GM12878 (cell line): ENCODE data around the gene TESPA1. TPM values are rescaled to one million over a fixed set of nuclear protein-coding genes. Genes with fewer than 3 reads are reported as not detected.

ENCODE experiments used
- BACH1 ChIP-seq: fragments of 450-650 bp; IDR thresholded peaks from 2 replicates; pipeline ENCODE4 v1.6.1; 2017; ENCODE audit warnings: mild to moderate bottlenecking, borderline replicate concordance
- BCL11A ChIP-seq: IDR thresholded peaks from 2 replicates; pipeline ENCODE4 v1.6.1; 2011; ENCODE audit warnings: low read depth, low read length
- EGR1 ChIP-seq, 2 experiments: IDR thresholded peaks; 1 replicate in 1 of 2; 2 replicates in 1 of 2; pipeline ENCODE4 v1.6.1; 2011 to 2012; ENCODE audit warnings: low read depth in 2 of 2, low read length in 2 of 2, borderline replicate concordance in 1 of 2, mild to moderate bottlenecking in 1 of 2, moderate library complexity in 1 of 2
- JUND ChIP-seq: IDR thresholded peaks from 2 replicates; pipeline ENCODE4 v1.6.1; 2012; ENCODE audit warnings: low read depth, mild to moderate bottlenecking, low read length, improper control_type of control experiment, moderate library complexity
- KLF5 ChIP-seq: fragments of 450-650 bp; IDR thresholded peaks from 2 replicates; pipeline ENCODE4 v1.6.1; 2014; ENCODE audit warnings: mild to moderate bottlenecking; ENCODE audit not compliant: partially characterized antibody
- NFXL1 ChIP-seq: fragments of 450-650 bp; IDR thresholded peaks from 2 replicates; pipeline ENCODE4 v1.6.1; 2017; ENCODE audit warnings: antibody characterized with exemption, mild to moderate bottlenecking, borderline replicate concordance
- NFYB ChIP-seq: IDR thresholded peaks from 2 replicates; pipeline ENCODE4 v1.6.1; 2011; ENCODE audit warnings: low read depth, mild to moderate bottlenecking, low read length, improper control_type of control experiment, moderate library complexity; ENCODE audit not compliant: insufficient read depth
- NR2C2 ChIP-seq: IDR thresholded peaks from 2 replicates; pipeline ENCODE4 v1.6.1; 2011; ENCODE audit warnings: borderline replicate concordance, low read depth; ENCODE audit not compliant: control insufficient read depth, insufficient read length
- PAX8 ChIP-seq: fragments of 450-650 bp; IDR thresholded peaks from 2 replicates; pipeline ENCODE4 v1.6.1; 2017; ENCODE audit warnings: mild to moderate bottlenecking, moderate library complexity
- PML ChIP-seq: IDR thresholded peaks from 2 replicates; pipeline ENCODE4 v1.6.1; 2012; ENCODE audit warnings: low read length, inconsistent platforms
- POLR2AphosphoS2 ChIP-seq: IDR thresholded peaks from 2 replicates; pipeline ENCODE4 v1.6.1; 2011; ENCODE audit warnings: low read depth, mild to moderate bottlenecking, low read length, improper control_type of control experiment, moderate library complexity
- RELA ChIP-seq: fragments of 450-650 bp; IDR thresholded peaks from 2 replicates; pipeline ENCODE4 v1.8.0; 2014; ENCODE audit warnings: borderline replicate concordance; ENCODE audit not compliant: partially characterized antibody
- STAT1 ChIP-seq: fragments of 450-650 bp; conservative IDR thresholded peaks from 2 replicates; pipeline ENCODE4 v1.6.1; 2014; ENCODE audit warnings: antibody characterized with exemption, mild to moderate bottlenecking
- ZNF622 ChIP-seq: fragments of 450-650 bp; IDR thresholded peaks from 2 replicates; pipeline ENCODE4 v1.6.1; 2017; ENCODE audit warnings: mild to moderate bottlenecking, inconsistent platforms
- polyA plus RNA-seq, 11 experiments: library from polyadenylated mRNA; depleted of rRNA in 4 of 11; unstranded in 6 of 11; stranded (reverse) in 5 of 11; fragments of >200 nt; fragmentation: Nextera tagmentation in 4 of 11; fragmentation: Illumina TruSeq in 1 of 11; extraction: Ambion mirVana in 4 of 11; extraction: Trizol in 1 of 11; gene quantifications; 1 replicate in 1 of 11; 2 replicates in 10 of 11; pipeline versions ENCODE4 v1.2.1 to v1.2.3, GENCODE V29; 2011 to 2016; ENCODE audit warnings: inconsistent platforms in 2 of 11, missing spikeins in 2 of 11, low read depth in 1 of 11
- total RNA-seq, 4 experiments: library from RNA; depleted of rRNA in 3 of 4; stranded (reverse); fragments of >200 nt in 3 of 4; fragmentation: Illumina TruSeq in 1 of 4; extraction: Trizol in 1 of 4; gene quantifications; 2 replicates each; pipeline versions ENCODE4 v1.2.1 to v1.2.3, GENCODE V29; 2013 to 2021
- TF ChIP-seq, protein P1 (sequence below): fragments of 450-650 bp; IDR thresholded peaks from 2 replicates; pipeline ENCODE4 v1.6.1; 2017; ENCODE audit warnings: antibody characterized with exemption, mild to moderate bottlenecking, moderate library complexity
- TF ChIP-seq, protein P2 (sequence below): fragments of 450-650 bp; IDR thresholded peaks from 2 replicates; pipeline ENCODE4 v1.6.1; 2016; ENCODE audit warnings: mild to moderate bottlenecking
- TF ChIP-seq, protein P3 (sequence below): fragments of 450-650 bp; IDR thresholded peaks from 2 replicates; pipeline ENCODE4 v1.6.1; 2017; ENCODE audit warnings: mild to moderate bottlenecking, moderate library complexity
- TF ChIP-seq, protein P4 (sequence below): fragments of 450-650 bp; IDR thresholded peaks from 2 replicates; pipeline ENCODE4 v1.6.1; 2017; ENCODE audit warnings: mild to moderate bottlenecking, low read depth, inconsistent platforms; ENCODE audit not compliant: poor library complexity, severe bottlenecking
- TF ChIP-seq, protein P5 (sequence below): IDR thresholded peaks from 2 replicates; pipeline ENCODE4 v1.6.1; 2011; ENCODE audit warnings: low read depth, mild to moderate bottlenecking, low read length, moderate library complexity, borderline replicate concordance; ENCODE audit errors: extremely low read depth

TESPA1 gene
- total and polyA plus RNA-seq, 10 of the 15 experiments (the other 5 are each of a cell fraction or from before 2014, with no cell fraction given): 13.8 to 56.2 (median 23.9) TPM

DNA sequence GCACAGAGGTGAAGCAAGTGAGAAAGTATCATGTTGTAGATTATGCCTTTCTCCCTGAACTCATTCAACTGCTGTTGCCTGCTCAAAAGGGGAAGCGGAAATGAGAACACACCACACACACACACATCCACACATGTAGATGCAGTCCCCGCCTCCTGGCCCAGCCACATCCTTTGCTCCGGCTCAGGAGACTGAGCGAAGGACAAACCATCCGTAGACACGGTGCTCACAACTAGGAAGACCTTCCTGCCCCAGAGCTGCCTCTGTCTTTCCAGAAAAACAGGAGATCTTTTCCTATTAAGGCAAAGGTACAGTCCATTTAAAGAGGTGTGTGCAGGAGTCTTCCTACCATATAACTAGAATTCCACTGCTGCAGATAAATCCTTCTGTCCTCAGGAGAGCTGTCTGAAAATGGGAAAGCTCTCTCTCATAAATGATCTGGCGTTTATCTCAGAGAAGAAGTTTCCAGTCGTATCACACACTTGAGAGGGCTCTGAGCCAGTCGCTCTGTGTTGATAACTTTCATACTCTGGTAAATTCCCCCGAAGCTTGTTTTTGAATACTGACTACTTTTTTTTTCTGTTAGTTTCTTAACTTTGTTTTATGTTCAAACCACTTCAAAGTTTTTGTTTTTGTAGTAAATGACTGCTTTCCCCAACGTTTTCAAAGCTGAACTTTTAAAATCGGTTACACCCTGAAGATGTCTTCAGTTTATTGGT, at the start of gene TESPA1 (continued):
- TF ChIP-seq, protein P1, sequence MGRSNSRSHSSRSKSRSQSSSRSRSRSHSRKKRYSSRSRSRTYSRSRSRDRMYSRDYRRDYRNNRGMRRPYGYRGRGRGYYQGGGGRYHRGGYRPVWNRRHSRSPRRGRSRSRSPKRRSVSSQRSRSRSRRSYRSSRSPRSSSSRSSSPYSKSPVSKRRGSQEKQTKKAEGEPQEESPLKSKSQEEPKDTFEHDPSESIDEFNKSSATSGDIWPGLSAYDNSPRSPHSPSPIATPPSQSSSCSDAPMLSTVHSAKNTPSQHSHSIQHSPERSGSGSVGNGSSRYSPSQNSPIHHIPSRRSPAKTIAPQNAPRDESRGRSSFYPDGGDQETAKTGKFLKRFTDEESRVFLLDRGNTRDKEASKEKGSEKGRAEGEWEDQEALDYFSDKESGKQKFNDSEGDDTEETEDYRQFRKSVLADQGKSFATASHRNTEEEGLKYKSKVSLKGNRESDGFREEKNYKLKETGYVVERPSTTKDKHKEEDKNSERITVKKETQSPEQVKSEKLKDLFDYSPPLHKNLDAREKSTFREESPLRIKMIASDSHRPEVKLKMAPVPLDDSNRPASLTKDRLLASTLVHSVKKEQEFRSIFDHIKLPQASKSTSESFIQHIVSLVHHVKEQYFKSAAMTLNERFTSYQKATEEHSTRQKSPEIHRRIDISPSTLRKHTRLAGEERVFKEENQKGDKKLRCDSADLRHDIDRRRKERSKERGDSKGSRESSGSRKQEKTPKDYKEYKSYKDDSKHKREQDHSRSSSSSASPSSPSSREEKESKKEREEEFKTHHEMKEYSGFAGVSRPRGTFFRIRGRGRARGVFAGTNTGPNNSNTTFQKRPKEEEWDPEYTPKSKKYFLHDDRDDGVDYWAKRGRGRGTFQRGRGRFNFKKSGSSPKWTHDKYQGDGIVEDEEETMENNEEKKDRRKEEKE: no peak
- peak; percentile 63; the same call in 1 of the 2 replicates for TF ChIP-seq BACH1
- TF ChIP-seq JUND: no peak
- TF ChIP-seq PAX8: no peak
- peak; percentile 85 for TF ChIP-seq POLR2AphosphoS2
- TF ChIP-seq, protein P2, sequence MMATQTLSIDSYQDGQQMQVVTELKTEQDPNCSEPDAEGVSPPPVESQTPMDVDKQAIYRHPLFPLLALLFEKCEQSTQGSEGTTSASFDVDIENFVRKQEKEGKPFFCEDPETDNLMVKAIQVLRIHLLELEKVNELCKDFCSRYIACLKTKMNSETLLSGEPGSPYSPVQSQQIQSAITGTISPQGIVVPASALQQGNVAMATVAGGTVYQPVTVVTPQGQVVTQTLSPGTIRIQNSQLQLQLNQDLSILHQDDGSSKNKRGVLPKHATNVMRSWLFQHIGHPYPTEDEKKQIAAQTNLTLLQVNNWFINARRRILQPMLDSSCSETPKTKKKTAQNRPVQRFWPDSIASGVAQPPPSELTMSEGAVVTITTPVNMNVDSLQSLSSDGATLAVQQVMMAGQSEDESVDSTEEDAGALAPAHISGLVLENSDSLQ: peak; percentile 64
- TF ChIP-seq NFXL1: no peak
- TF ChIP-seq NFYB: no peak
- TF ChIP-seq PML: peak; percentile 93
- TF ChIP-seq NR2C2: no peak
- TF ChIP-seq KLF5: peak; percentile 65
- peak; percentile 80 for TF ChIP-seq RELA
- peak; percentile 52; the same call in 1 of the 2 replicates for TF ChIP-seq BCL11A
- 0 out of 3 replicates have a peak, but pooled peaks of 1 of the 2 experiments have one; percentile 43 for TF ChIP-seq EGR1 (IDR thresholded peaks at IDR 0.05; ENCODE audit: borderline replicate concordance in 1 of 2, low read depth in 2 of 2, low read length in 2 of 2)
- no peak; the same call in 1 of the 2 replicates for TF ChIP-seq STAT1
- TF ChIP-seq, protein P3, sequence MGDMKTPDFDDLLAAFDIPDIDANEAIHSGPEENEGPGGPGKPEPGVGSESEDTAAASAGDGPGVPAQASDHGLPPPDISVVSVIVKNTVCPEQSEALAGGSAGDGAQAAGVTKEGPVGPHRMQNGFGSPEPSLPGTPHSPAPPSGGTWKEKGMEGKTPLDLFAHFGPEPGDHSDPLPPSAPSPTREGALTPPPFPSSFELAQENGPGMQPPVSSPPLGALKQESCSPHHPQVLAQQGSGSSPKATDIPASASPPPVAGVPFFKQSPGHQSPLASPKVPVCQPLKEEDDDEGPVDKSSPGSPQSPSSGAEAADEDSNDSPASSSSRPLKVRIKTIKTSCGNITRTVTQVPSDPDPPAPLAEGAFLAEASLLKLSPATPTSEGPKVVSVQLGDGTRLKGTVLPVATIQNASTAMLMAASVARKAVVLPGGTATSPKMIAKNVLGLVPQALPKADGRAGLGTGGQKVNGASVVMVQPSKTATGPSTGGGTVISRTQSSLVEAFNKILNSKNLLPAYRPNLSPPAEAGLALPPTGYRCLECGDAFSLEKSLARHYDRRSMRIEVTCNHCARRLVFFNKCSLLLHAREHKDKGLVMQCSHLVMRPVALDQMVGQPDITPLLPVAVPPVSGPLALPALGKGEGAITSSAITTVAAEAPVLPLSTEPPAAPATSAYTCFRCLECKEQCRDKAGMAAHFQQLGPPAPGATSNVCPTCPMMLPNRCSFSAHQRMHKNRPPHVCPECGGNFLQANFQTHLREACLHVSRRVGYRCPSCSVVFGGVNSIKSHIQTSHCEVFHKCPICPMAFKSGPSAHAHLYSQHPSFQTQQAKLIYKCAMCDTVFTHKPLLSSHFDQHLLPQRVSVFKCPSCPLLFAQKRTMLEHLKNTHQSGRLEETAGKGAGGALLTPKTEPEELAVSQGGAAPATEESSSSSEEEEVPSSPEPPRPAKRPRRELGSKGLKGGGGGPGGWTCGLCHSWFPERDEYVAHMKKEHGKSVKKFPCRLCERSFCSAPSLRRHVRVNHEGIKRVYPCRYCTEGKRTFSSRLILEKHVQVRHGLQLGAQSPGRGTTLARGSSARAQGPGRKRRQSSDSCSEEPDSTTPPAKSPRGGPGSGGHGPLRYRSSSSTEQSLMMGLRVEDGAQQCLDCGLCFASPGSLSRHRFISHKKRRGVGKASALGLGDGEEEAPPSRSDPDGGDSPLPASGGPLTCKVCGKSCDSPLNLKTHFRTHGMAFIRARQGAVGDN: peak; percentile 89
- TF ChIP-seq, protein P4, sequence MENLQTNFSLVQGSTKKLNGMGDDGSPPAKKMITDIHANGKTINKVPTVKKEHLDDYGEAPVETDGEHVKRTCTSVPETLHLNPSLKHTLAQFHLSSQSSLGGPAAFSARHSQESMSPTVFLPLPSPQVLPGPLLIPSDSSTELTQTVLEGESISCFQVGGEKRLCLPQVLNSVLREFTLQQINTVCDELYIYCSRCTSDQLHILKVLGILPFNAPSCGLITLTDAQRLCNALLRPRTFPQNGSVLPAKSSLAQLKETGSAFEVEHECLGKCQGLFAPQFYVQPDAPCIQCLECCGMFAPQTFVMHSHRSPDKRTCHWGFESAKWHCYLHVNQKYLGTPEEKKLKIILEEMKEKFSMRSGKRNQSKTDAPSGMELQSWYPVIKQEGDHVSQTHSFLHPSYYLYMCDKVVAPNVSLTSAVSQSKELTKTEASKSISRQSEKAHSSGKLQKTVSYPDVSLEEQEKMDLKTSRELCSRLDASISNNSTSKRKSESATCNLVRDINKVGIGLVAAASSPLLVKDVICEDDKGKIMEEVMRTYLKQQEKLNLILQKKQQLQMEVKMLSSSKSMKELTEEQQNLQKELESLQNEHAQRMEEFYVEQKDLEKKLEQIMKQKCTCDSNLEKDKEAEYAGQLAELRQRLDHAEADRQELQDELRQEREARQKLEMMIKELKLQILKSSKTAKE: no peak
- TF ChIP-seq, protein P5, sequence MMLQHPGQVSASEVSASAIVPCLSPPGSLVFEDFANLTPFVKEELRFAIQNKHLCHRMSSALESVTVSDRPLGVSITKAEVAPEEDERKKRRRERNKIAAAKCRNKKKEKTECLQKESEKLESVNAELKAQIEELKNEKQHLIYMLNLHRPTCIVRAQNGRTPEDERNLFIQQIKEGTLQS: no peak
- TF ChIP-seq ZNF622: no peak
